Liver (tissue), 9 donors: ENCODE measurements around the gene CDK5R1. TPM values are rescaled to one million over a fixed set of nuclear protein-coding genes. Genes with fewer than 3 reads are reported as not detected.
A peak's percentile ranks its signal among the peaks of the same experiment; 100 is the strongest.

Experiments used
- DNase-seq: peaks from one replicate; pipeline ENCODE4 v3.0.0-alpha.2; 2017; ENCODE audit warnings: low spot score
- H3K27ac ChIP-seq, 2 donors: one replicate each; pipeline ENCODE4 v1.7.0; 2013; ENCODE audit warnings: inconsistent platforms in 2 of 2, low read length in 2 of 2, control low read depth in 1 of 2, low read depth in 1 of 2, mild to moderate bottlenecking in 1 of 2
- H3K27me3 ChIP-seq, 4 donors: one replicate each; pipeline versions ENCODE4 v1.6.1 to v1.7.0; 2013; ENCODE audit warnings: low read length in 3 of 4, inconsistent platforms in 1 of 4, mild to moderate bottlenecking in 1 of 4, moderate library complexity in 1 of 4; ENCODE audit not compliant: control insufficient read depth in 4 of 4, insufficient read depth in 4 of 4
- H3K36me3 ChIP-seq, 4 donors: one replicate each; pipeline versions ENCODE4 v1.6.1 to v1.7.0; 2013; ENCODE audit warnings: low read length in 3 of 4, mild to moderate bottlenecking in 3 of 4, low read depth in 1 of 4, moderate library complexity in 1 of 4; ENCODE audit not compliant: control insufficient read depth in 4 of 4, insufficient read depth in 3 of 4
- H3K4me1 ChIP-seq, 4 donors: one replicate each; pipeline versions ENCODE4 v1.6.1 to v1.7.0; 2013; ENCODE audit warnings: low read length in 3 of 4, mild to moderate bottlenecking in 3 of 4, moderate library complexity in 1 of 4; ENCODE audit not compliant: control insufficient read depth in 4 of 4, insufficient read depth in 4 of 4
- H3K4me3 ChIP-seq, 3 donors: one replicate each; pipeline versions ENCODE4 v1.6.1 to v1.7.0; 2013; ENCODE audit warnings: low read length in 3 of 3, control low read depth in 1 of 3, low read depth in 1 of 3, mild to moderate bottlenecking in 1 of 3
- H3K9ac ChIP-seq, 2 donors: one replicate each; pipeline ENCODE4 v1.7.0; 2013; ENCODE audit warnings: low read length in 2 of 2, mild to moderate bottlenecking in 2 of 2, moderate library complexity in 2 of 2, control low read depth in 1 of 2, low read depth in 1 of 2
- H3K9me3 ChIP-seq, 4 donors: one replicate each; pipeline versions ENCODE4 v1.6.1 to v1.7.0; 2013; ENCODE audit warnings: low read length in 3 of 4; ENCODE audit not compliant: control insufficient read depth in 4 of 4
- ATF3 ChIP-seq: IDR thresholded peaks from 2 replicates; pipeline ENCODE4 v1.6.1; 2016; ENCODE audit warnings: antibody characterized with exemption
- CTCF ChIP-seq: fragments of 150-350 bp; IDR thresholded peaks from 2 replicates; pipeline ENCODE4 v1.5.1; 2017; ENCODE audit warnings: improper control_type of control experiment, low read depth, low read length; ENCODE audit not compliant: missing input control
- EGR1 ChIP-seq, 2 donors: IDR thresholded peaks; 2 replicates each; pipeline ENCODE4 v1.6.1; 2016 to 2018; ENCODE audit warnings: antibody characterized with exemption in 2 of 2, low read depth in 2 of 2
- FOXA1 ChIP-seq: IDR thresholded peaks from 2 replicates; pipeline ENCODE4 v1.6.1; 2016; ENCODE audit warnings: antibody characterized with exemption
- FOXA2 ChIP-seq: IDR thresholded peaks from 2 replicates; pipeline ENCODE4 v1.6.1; 2016; ENCODE audit warnings: antibody characterized with exemption
- GABPA ChIP-seq, 2 donors: IDR thresholded peaks in 1 of 2; conservative IDR thresholded peaks in 1 of 2; 2 replicates each; pipeline ENCODE4 v1.6.1; 2016; ENCODE audit warnings: antibody characterized with exemption in 2 of 2, mild to moderate bottlenecking in 1 of 2, moderate library complexity in 1 of 2
- HNF4A ChIP-seq, 2 donors: conservative IDR thresholded peaks; 2 replicates each; pipeline ENCODE4 v1.6.1; 2016; ENCODE audit warnings: antibody characterized with exemption in 2 of 2, mild to moderate bottlenecking in 2 of 2
- HNF4G ChIP-seq: IDR thresholded peaks from 2 replicates; pipeline ENCODE4 v1.6.1; 2016; ENCODE audit warnings: antibody characterized with exemption
- JUND ChIP-seq, 2 donors: IDR thresholded peaks; 2 replicates each; pipeline ENCODE4 v1.6.1; 2016; ENCODE audit warnings: antibody characterized with exemption in 2 of 2
- NR2F2 ChIP-seq: IDR thresholded peaks from 2 replicates; pipeline ENCODE4 v1.6.1; 2016; ENCODE audit warnings: antibody characterized with exemption
- RAD21 ChIP-seq, 2 donors: IDR thresholded peaks; 2 replicates each; pipeline ENCODE4 v1.6.1; 2016; ENCODE audit warnings: antibody characterized with exemption in 2 of 2, mild to moderate bottlenecking in 2 of 2
- RXRA ChIP-seq, 2 donors: IDR thresholded peaks; 2 replicates each; pipeline ENCODE4 v1.6.1; 2017 to 2018; ENCODE audit warnings: antibody characterized with exemption in 2 of 2, mild to moderate bottlenecking in 1 of 2
- SP1 ChIP-seq: IDR thresholded peaks from 2 replicates; pipeline ENCODE4 v1.6.1; 2018; ENCODE audit warnings: antibody characterized with exemption, mild to moderate bottlenecking
- TAF1 ChIP-seq: conservative IDR thresholded peaks from 2 replicates; pipeline ENCODE4 v1.6.1; 2016; ENCODE audit warnings: antibody characterized with exemption, mild to moderate bottlenecking
- YY1 ChIP-seq: IDR thresholded peaks from 2 replicates; pipeline ENCODE4 v1.6.1; 2016; ENCODE audit warnings: antibody characterized with exemption, mild to moderate bottlenecking
- ZBTB33 ChIP-seq: IDR thresholded peaks from 2 replicates; pipeline ENCODE4 v1.6.1; 2016; ENCODE audit warnings: antibody characterized with exemption
- WGBS: extraction: QIAGEN DNeasy Blood & Tissue Kit; methylation state at CpG from one replicate; pipeline ENCODE4 v1.1.7; 2013; 5-methylcytosine and 5-hydroxymethylcytosine counted together
- polyA plus RNA-seq, 2 donors: library from polyadenylated mRNA; stranded (reverse) in 1 of 2; unstranded in 1 of 2; fragments of 200-250 nt in 1 of 2; fragments of >200 nt in 1 of 2; fragmentation: Nextera tagmentation in 1 of 2; extraction: Ambion mirVana in 1 of 2; gene quantifications; one replicate each; pipeline versions ENCODE4 v1.2.1 to v1.2.3, GENCODE V29; 2013 to 2015
- total RNA-seq, 2 donors: library from RNA; depleted of rRNA; stranded (reverse); fragments of >200 nt; gene quantifications; one replicate each; pipeline ENCODE4 v1.2.3, GENCODE V29; 2014
- TF ChIP-seq, protein P1 (sequence below): IDR thresholded peaks from 2 replicates; pipeline ENCODE4 v1.6.1; 2016; ENCODE audit warnings: antibody characterized with exemption, mild to moderate bottlenecking
- TF ChIP-seq, protein P2 (sequence below): IDR thresholded peaks from 2 replicates; pipeline ENCODE4 v1.6.1; 2016; ENCODE audit warnings: antibody characterized with exemption
- donor health status: healthy.
- donor health status: healthy.
- donor health status: healthy.
- donor health status: healthy.
- donor health status: healthy.

Gene CDK5R1
- total and polyA plus RNA-seq, 4 donors: 0.08 to 0.93 (median 0.64) TPM

GRCh38 chr17:32486111-32486700 lies 587 bp upstream of the CDK5R1 start:
- WGBS: 4% methylated on average over 72 of the region's 72 CpGs
- Histone ChIP-seq H3K36me3 (peaks cover 0 to 12% (median 7%) of the 10 kb centered on the region in 4 donors), H3K9ac (no peak overlapping the region), H3K9me3 (no peaks in the 10 kb centered on the region), H3K4me3 (peak overlapping the region; percentile 43 to 83 (median 61)), H3K4me1 (peaks cover 8 to 12% (median 10%) of the 10 kb centered on the region in 4 donors), H3K27ac (peak overlapping the region; percentile 52 to 63), H3K27me3 (no peaks in the 10 kb centered on the region)
- DNase-seq: peak; percentile 62
- TF ChIP-seq FOXA1: no peak
- peak in 1 of 2 donors; percentile 8 for TF ChIP-seq HNF4A (conservative IDR thresholded peaks at IDR 0.05)
- TF ChIP-seq RAD21 (IDR thresholded peaks at IDR 0.05): no peak

DNA sequence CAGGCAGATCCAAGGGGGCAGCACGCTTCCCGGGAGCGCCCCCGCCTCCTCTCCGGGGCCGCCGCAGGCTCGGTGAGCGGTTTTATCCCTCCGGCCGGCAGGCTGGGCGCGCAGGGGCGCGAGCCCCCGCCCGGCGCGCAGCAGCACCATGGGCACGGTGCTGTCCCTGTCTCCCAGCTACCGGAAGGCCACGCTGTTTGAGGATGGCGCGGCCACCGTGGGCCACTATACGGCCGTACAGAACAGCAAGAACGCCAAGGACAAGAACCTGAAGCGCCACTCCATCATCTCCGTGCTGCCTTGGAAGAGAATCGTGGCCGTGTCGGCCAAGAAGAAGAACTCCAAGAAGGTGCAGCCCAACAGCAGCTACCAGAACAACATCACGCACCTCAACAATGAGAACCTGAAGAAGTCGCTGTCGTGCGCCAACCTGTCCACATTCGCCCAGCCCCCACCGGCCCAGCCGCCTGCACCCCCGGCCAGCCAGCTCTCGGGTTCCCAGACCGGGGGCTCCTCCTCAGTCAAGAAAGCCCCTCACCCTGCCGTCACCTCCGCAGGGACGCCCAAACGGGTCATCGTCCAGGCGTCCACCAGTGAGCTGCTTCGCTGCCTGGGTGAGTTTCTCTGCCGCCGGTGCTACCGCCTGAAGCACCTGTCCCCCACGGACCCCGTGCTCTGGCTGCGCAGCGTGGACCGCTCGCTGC lies 832 bp downstream of the CDK5R1 start:
- no peak for DNase-seq
- Histone ChIP-seq H3K9ac (peak overlapping the region in 1 of 2 donors; percentile 22), H3K9me3 (no peaks in the 10 kb centered on the region), H3K4me3 (peak overlapping the region in 2 of 3 donors; percentile 43 to 83), H3K36me3 (peaks cover 0 to 1% (median under 1%) of the 10 kb centered on the region in 4 donors), H3K27me3 (no peaks in the 10 kb centered on the region), H3K27ac (no peak overlapping the region), H3K4me1 (peaks cover 8 to 12% (median 10%) of the 10 kb centered on the region in 4 donors)
- TF ChIP-seq YY1 (no peak), EGR1 (IDR thresholded peaks at IDR 0.05; ENCODE audit: low read depth in 2 of 2) (no peak), SP1 (no peak), JUND (IDR thresholded peaks at IDR 0.05) (no peak), TAF1 (no peak), HNF4G (no peak), RAD21 (IDR thresholded peaks at IDR 0.05) (no peak), NR2F2 (no peak), FOXA1 (no peak), ATF3 (no peak), HNF4A (conservative IDR thresholded peaks at IDR 0.05) (no peak), CTCF (no peak), RXRA (IDR thresholded peaks at IDR 0.05) (no peak), ZBTB33 (no peak), FOXA2 (no peak), GABPA (IDR thresholded peaks at IDR 0.05 in 1 of 2, conservative IDR thresholded peaks at IDR 0.05 in 1 of 2) (no peak)
- TF ChIP-seq, protein P1, sequence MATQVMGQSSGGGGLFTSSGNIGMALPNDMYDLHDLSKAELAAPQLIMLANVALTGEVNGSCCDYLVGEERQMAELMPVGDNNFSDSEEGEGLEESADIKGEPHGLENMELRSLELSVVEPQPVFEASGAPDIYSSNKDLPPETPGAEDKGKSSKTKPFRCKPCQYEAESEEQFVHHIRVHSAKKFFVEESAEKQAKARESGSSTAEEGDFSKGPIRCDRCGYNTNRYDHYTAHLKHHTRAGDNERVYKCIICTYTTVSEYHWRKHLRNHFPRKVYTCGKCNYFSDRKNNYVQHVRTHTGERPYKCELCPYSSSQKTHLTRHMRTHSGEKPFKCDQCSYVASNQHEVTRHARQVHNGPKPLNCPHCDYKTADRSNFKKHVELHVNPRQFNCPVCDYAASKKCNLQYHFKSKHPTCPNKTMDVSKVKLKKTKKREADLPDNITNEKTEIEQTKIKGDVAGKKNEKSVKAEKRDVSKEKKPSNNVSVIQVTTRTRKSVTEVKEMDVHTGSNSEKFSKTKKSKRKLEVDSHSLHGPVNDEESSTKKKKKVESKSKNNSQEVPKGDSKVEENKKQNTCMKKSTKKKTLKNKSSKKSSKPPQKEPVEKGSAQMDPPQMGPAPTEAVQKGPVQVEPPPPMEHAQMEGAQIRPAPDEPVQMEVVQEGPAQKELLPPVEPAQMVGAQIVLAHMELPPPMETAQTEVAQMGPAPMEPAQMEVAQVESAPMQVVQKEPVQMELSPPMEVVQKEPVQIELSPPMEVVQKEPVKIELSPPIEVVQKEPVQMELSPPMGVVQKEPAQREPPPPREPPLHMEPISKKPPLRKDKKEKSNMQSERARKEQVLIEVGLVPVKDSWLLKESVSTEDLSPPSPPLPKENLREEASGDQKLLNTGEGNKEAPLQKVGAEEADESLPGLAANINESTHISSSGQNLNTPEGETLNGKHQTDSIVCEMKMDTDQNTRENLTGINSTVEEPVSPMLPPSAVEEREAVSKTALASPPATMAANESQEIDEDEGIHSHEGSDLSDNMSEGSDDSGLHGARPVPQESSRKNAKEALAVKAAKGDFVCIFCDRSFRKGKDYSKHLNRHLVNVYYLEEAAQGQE: no peak
- TF ChIP-seq, protein P2, sequence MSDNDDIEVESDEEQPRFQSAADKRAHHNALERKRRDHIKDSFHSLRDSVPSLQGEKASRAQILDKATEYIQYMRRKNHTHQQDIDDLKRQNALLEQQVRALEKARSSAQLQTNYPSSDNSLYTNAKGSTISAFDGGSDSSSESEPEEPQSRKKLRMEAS: no peak
- WGBS: 46% methylated on average over 59 of the region's 59 CpGs
